HL-60 (cell line): ENCODE results near the gene LCN6.

Source experiments
- GABPA ChIP-seq: IDR thresholded peaks from 2 replicates; pipeline ENCODE4 v1.6.1; 2012; ENCODE audit warnings: low read depth
- TF ChIP-seq, protein P1 (sequence below): IDR thresholded peaks from one replicate; pipeline ENCODE4 v1.5.1; 2011; ENCODE audit warnings: low read length, control low read depth, inconsistent platforms; ENCODE audit not compliant: insufficient read depth

DNA sequence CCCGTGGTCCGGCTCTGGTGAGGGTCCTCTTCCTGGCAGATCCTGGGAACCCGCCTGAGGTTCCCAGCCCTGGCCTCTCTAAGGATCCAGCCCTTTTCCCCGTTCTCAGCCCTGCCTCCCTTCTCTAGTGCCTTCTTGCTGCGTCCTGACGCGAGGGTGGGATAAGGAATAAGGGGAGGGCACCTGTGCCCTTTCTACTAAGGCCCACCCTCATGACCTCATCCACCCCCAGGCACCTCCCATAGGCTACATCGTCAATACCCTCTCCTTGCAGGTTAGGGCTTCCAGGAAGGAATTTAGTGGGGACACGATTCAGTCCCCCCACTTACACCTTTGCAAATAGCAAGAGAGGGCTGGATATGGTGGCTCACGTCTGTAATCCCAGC, 46.7 kb downstream of the LCN6 start:
- TF ChIP-seq, protein P1, sequence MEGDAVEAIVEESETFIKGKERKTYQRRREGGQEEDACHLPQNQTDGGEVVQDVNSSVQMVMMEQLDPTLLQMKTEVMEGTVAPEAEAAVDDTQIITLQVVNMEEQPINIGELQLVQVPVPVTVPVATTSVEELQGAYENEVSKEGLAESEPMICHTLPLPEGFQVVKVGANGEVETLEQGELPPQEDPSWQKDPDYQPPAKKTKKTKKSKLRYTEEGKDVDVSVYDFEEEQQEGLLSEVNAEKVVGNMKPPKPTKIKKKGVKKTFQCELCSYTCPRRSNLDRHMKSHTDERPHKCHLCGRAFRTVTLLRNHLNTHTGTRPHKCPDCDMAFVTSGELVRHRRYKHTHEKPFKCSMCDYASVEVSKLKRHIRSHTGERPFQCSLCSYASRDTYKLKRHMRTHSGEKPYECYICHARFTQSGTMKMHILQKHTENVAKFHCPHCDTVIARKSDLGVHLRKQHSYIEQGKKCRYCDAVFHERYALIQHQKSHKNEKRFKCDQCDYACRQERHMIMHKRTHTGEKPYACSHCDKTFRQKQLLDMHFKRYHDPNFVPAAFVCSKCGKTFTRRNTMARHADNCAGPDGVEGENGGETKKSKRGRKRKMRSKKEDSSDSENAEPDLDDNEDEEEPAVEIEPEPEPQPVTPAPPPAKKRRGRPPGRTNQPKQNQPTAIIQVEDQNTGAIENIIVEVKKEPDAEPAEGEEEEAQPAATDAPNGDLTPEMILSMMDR, result no peak
- TF ChIP-seq GABPA, result no peak
